ENCODE data around the gene KRT81. TPM values are rescaled to one million over a fixed set of nuclear protein-coding genes. Genes with fewer than 3 reads are reported as not detected.

KRT81 gene
- total and polyA plus RNA-seq, 2 experiments from 2014 or later, result not detected

DNA sequence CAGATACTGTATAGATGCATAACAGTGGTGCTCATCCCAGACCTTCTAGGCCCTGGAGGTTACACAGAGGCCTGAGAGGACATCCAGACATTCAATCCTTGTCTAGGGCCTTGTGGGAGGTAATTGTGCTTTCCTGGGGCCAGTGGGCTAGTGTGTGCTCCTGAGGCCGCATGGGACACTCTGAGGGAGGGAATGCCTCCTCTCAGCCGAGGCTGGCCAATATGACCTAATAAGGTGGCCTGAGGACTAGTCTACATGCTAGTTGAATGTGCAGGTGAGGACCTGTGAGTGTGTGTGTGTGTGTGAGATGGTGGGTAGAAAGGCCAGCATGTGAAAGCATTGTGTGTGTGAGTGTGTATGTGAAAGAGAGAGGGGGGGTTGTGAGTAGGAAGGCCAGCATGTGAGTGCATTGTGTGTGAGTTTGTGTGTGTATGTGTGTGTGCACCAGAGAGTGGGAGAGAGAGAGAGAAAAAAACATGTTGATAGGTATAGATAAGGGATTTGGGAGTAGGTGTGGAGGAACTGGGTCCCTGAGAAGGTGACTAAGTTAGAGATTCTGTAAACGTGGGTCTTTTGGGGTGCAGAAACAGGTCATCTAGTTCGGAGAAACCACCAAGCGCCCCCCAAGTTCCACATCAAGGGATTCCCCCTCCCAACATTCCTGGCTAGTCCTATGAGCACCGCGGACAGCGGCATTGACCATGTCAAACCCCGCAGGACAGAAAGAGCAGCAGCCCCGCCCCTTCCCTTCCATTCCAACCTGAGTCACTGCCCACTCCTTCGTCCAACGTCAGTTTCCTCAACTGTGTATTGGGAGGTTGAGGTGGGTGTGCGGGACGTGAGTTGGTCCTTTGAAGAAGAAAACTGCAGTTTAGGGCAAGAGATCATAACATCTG is 9.7 kb upstream of the KRT81 start:
- DNase-seq (ENCODE audit: low read depth in 1 of 2, low spot score in 1 of 2), result peak; percentile 25 to 47
- TF ChIP-seq, protein P1, sequence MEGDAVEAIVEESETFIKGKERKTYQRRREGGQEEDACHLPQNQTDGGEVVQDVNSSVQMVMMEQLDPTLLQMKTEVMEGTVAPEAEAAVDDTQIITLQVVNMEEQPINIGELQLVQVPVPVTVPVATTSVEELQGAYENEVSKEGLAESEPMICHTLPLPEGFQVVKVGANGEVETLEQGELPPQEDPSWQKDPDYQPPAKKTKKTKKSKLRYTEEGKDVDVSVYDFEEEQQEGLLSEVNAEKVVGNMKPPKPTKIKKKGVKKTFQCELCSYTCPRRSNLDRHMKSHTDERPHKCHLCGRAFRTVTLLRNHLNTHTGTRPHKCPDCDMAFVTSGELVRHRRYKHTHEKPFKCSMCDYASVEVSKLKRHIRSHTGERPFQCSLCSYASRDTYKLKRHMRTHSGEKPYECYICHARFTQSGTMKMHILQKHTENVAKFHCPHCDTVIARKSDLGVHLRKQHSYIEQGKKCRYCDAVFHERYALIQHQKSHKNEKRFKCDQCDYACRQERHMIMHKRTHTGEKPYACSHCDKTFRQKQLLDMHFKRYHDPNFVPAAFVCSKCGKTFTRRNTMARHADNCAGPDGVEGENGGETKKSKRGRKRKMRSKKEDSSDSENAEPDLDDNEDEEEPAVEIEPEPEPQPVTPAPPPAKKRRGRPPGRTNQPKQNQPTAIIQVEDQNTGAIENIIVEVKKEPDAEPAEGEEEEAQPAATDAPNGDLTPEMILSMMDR (IDR thresholded peaks at IDR 0.05; ENCODE audit: low read depth, low read length), result no peak
- Histone ChIP-seq H3K27ac (no peak overlapping the region), H3K4me1 (ENCODE audit: low read depth) (no peaks in the 10 kb centered on the region), H3K36me3 (no peaks in the 10 kb centered on the region), H3K9me3 (ENCODE audit: low read depth) (no peaks in the 10 kb centered on the region), H3K27me3 (peaks cover 41% of the 10 kb centered on the region), H3K4me3 (no peak overlapping the region)

DNA sequence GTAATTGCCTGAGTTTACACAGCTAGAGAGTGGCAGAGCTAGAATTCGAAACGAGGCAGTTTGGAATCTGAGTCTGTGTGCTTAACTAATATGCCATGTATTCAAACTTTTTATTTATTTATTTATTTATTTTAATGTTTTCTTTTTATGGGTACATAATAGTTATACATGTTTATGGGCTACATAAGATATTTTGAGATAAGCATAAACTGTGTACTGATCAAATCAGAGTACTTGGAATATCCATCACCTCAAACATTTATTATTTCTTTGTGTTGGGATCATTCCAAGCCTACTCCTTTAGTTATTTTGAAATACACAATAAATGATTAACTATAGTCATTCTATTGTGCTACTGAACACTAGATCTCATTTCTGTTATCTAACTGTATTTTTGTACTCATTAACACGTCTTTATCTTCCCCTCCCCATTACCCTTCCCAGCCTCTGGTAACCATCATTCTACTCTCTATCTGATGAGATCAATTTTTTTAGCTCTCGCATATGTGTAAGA is 7.4 kb upstream of the KRT81 start:
- DNase-seq (ENCODE audit: low read depth in 1 of 2, low spot score in 1 of 2), result no peak

DNA sequence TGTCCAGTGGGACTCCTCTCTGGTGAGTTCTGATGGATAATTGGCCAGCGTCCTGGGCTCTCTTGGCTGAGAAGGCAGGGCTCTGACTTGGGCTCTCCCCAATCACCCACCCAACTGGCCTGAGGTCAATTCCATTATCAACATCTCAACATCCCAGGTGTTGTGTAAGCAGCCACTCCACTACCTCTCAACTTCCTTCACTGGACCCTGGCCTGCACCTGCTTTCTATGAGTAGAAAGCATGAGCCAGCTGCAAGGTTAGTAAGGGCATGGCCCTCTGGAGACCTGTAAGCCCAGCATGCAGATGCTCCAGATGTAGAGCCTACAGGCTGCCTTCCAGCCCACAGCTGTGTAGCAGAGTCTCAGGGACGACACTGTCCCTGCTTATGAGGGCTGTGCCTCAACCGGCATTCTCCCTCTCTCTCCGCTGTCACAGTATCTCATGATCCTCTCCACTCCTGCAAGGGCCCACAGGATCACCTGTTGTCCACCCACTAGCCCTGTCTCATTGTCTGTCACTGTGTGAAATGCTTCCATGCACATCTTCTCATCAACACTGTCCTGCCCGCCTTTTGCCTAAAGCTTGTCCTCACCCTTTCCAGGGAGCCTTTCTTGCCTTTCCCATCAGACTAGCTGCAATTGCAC is 5.4 kb upstream of the KRT81 start:
- Histone ChIP-seq H3K27me3 (peaks cover 60% of the 10 kb centered on the region), H3K27ac (no peak overlapping the region), H3K9me3 (ENCODE audit: low read depth) (no peaks in the 10 kb centered on the region), H3K36me3 (no peaks in the 10 kb centered on the region), H3K4me1 (ENCODE audit: low read depth) (no peaks in the 10 kb centered on the region), H3K4me3 (no peak overlapping the region)
- no peak for DNase-seq (ENCODE audit: low read depth in 1 of 2, low spot score in 1 of 2)
- TF ChIP-seq, protein P1 (IDR thresholded peaks at IDR 0.05; ENCODE audit: low read depth, low read length), result no peak

More for the DNA sequence above, 7.4 kb upstream of the KRT81 start:
- Histone ChIP-seq H3K36me3 (no peaks in the 10 kb centered on the region), H3K27me3 (peaks cover 59% of the 10 kb centered on the region), H3K9me3 (ENCODE audit: low read depth) (no peaks in the 10 kb centered on the region), H3K27ac (no peak overlapping the region), H3K4me1 (ENCODE audit: low read depth) (no peaks in the 10 kb centered on the region), H3K4me3 (no peak overlapping the region)
- TF ChIP-seq, protein P1 (IDR thresholded peaks at IDR 0.05; ENCODE audit: low read depth, low read length), result no peak

DNA sequence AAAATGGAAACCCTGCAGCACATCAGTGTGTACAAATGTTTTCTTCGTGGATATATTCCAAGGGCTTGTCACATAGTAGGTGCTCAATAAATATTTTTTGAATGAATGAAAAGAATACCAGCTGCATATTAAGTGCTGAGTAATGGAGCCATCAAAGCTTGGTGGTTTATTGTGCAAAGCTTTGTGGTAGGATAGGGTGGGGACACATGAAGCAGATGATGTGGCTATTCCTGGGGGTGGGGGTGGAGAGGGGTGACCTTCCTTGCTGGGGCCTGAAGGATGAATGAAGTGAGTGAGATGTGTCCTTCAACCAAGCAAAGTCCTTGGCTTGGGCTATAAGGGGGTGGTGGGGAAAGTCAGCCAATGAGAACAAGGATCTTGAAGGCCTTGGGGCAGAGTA is 4.3 kb upstream of the KRT81 start:
- no peak overlapping the region for H3K27ac ChIP-seq
- peaks cover 56% of the 10 kb centered on the region for H3K27me3 ChIP-seq

DNA sequence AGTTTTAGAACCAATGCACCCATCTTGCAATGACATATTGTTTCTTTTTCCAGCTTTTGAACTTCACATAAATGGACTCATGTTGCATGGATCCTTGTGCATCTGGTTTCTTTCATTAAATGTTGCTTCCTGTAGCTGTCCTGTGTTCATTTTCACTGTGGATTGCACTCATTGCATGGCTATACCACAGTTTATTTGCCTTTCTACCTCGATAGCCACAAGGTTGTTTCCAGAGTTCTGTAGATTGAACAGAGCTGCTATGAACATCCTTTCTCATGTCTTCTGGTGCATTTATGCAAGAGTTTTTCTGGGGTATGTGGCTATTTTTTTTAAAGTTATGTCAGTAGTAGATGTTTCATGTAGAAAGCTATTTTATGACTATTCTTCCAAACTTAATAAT is 3.5 kb upstream of the KRT81 start:
- TF ChIP-seq, protein P1 (IDR thresholded peaks at IDR 0.05; ENCODE audit: low read depth, low read length), result no peak
- H3K4me1 ChIP-seq (ENCODE audit: low read depth), result no peaks in the 10 kb centered on the region
- no peak for DNase-seq (ENCODE audit: low read depth in 1 of 2, low spot score in 1 of 2)
- H3K9me3 ChIP-seq (ENCODE audit: low read depth), result no peaks in the 10 kb centered on the region
- peaks cover 51% of the 10 kb centered on the region for H3K27me3 ChIP-seq
- no peaks in the 10 kb centered on the region for H3K36me3 ChIP-seq
- H3K27ac ChIP-seq, result no peak overlapping the region
- no peak overlapping the region for H3K4me3 ChIP-seq

More for the DNA sequence above, 4.3 kb upstream of the KRT81 start:
- Histone ChIP-seq H3K36me3 (no peaks in the 10 kb centered on the region), H3K9me3 (ENCODE audit: low read depth) (no peaks in the 10 kb centered on the region), H3K4me3 (no peak overlapping the region), H3K4me1 (ENCODE audit: low read depth) (no peaks in the 10 kb centered on the region)
- TF ChIP-seq, protein P1 (IDR thresholded peaks at IDR 0.05; ENCODE audit: low read depth, low read length), result no peak
- no peak for DNase-seq (ENCODE audit: low read depth in 1 of 2, low spot score in 1 of 2)

Data from cardiac muscle cell (in vitro differentiated cells and primary cell).